Keratinocyte (primary cell): Measurements from ENCODE around the gene CFAP61. TPM values are rescaled to one million over a fixed set of nuclear protein-coding genes. Genes with fewer than 3 reads are reported as not detected.

Experiments used
- DNase-seq: peaks from one replicate; pipeline ENCODE4 v3.0.0-alpha.2; 2011; ENCODE audit warnings: low read depth, missing footprints, low spot score
- FAIRE-seq: peaks from 2 replicates; lab custom pipeline; 2011; peaks lifted over from hg19 to GRCh38; lab: Jason Lieb, UNC
- H2AFZ ChIP-seq: 2 replicates; pipeline ENCODE4 v1.6.0; 2012; ENCODE audit warnings: low read length, control low read depth, inconsistent platforms; ENCODE audit not compliant: control insufficient read depth
- H3K27ac ChIP-seq: 2 replicates; pipeline ENCODE4 v1.5.1; 2011; ENCODE audit warnings: low read length; ENCODE audit not compliant: control insufficient read depth, insufficient read depth
- H3K27me3 ChIP-seq: 3 replicates; pipeline ENCODE4 v1.6.0; 2011; ENCODE audit warnings: low read length; ENCODE audit not compliant: control insufficient read depth, insufficient read depth; ENCODE audit errors: extremely low read depth
- H3K36me3 ChIP-seq, 2 experiments: 2 replicates in 1 of 2; 3 replicates in 1 of 2; pipeline ENCODE4 v1.5.1; 2011; ENCODE audit warnings: low read length in 2 of 2, mild to moderate bottlenecking in 1 of 2; ENCODE audit not compliant: control insufficient read depth in 2 of 2, insufficient read depth in 2 of 2; ENCODE audit errors: extremely low read depth in 1 of 2
- H3K4me1 ChIP-seq: 3 replicates; pipeline ENCODE4 v1.5.1; 2011; ENCODE audit warnings: low read length; ENCODE audit not compliant: control insufficient read depth, insufficient read depth; ENCODE audit errors: extremely low read depth
- H3K4me2 ChIP-seq: 3 replicates; pipeline ENCODE4 v1.6.0; 2011; ENCODE audit warnings: low read depth, low read length; ENCODE audit not compliant: control insufficient read depth, insufficient read depth; ENCODE audit errors: extremely low read depth
- H3K4me3 ChIP-seq, 3 experiments: fragments of 200-600 bp in 1 of 3; sonication (generic) in 1 of 3; 2 replicates in 2 of 3; 3 replicates in 1 of 3; pipeline ENCODE4 v1.5.1; 2011 to 2016; ENCODE audit warnings: low read length in 3 of 3, mild to moderate bottlenecking in 3 of 3, control low read depth in 2 of 3, inconsistent platforms in 1 of 3, low read depth in 1 of 3, mixed read lengths in 1 of 3, mixed run types in 1 of 3, moderate library complexity in 1 of 3; ENCODE audit not compliant: control insufficient read depth in 2 of 3, insufficient read depth in 2 of 3; ENCODE audit errors: extremely low read depth in 1 of 3
- H3K79me2 ChIP-seq: 2 replicates; pipeline ENCODE4 v1.6.0; 2012; ENCODE audit warnings: low read length; ENCODE audit not compliant: control insufficient read depth, insufficient read depth
- H3K9ac ChIP-seq: 3 replicates; pipeline ENCODE4 v1.6.0; 2011; ENCODE audit warnings: low read length; ENCODE audit not compliant: control insufficient read depth, insufficient read depth; ENCODE audit errors: extremely low read depth
- H3K9me1 ChIP-seq: 3 replicates; pipeline ENCODE4 v1.6.0; 2011; ENCODE audit warnings: low read length; ENCODE audit not compliant: control insufficient read depth, insufficient read depth; ENCODE audit errors: extremely low read depth
- H3K9me3 ChIP-seq: 2 replicates; pipeline ENCODE4 v1.5.1; 2012; ENCODE audit warnings: low read depth, low read length; ENCODE audit not compliant: control insufficient read depth
- H4K20me1 ChIP-seq: 3 replicates; pipeline ENCODE4 v1.6.0; 2011; ENCODE audit warnings: low read length; ENCODE audit not compliant: control insufficient read depth, insufficient read depth; ENCODE audit errors: extremely low read depth
- CTCF ChIP-seq, 3 experiments: IDR thresholded peaks in 1 of 3; conservative IDR thresholded peaks in 1 of 3; optimal IDR thresholded peaks in 1 of 3; 2 replicates in 2 of 3; 3 replicates in 1 of 3; pipeline versions ENCODE3 to v1.5.1; 2011; ENCODE audit warnings: low read length in 3 of 3, mild to moderate bottlenecking in 3 of 3, moderate library complexity in 2 of 3, control low read depth in 1 of 3, inconsistent platforms in 1 of 3; ENCODE audit not compliant: insufficient read depth in 2 of 3; ENCODE audit errors: extremely low read depth in 1 of 3
- EZH2 ChIP-seq: IDR thresholded peaks from one replicate; pipeline ENCODE4 v1.6.1; 2012; ENCODE audit warnings: inconsistent platforms, mild to moderate bottlenecking, low read length, moderate library complexity
- dilution Hi-C: fragments of 300-500 bp; cut with MboI; formaldehyde crosslinking; loops from one replicate; pipeline ENCODE4 v1.7.0; 2020; ENCODE audit warnings: low sequenced_read_pairs; ENCODE audit not compliant: extremely low pct_ligation_motif_present
- polyA plus RNA-seq, 5 experiments: library from polyadenylated mRNA; depleted of rRNA in 3 of 5; stranded (reverse) in 3 of 5; stranded (forward) in 1 of 5; unstranded in 1 of 5; fragments of >200 nt; gene quantifications; 1 replicate in 1 of 5; 2 replicates in 3 of 5; 3 replicates in 1 of 5; pipeline versions ENCODE4 v1.2.1 to v1.2.3, GENCODE V29; 2011 to 2012; ENCODE audit warnings: missing spikeins in 2 of 5, low read depth in 1 of 5, low replicate concordance in 1 of 5

The CFAP61 gene
- polyA plus RNA-seq, 1 donor (not counting 4 experiments of a cell fraction or from before 2014, with no cell fraction given) = 0.25 TPM

- Histone ChIP-seq H3K36me3 (no peaks in the 10 kb centered on the region), H3K79me2 (no peaks in the 10 kb centered on the region), H3K4me3 (no peak overlapping the region), H3K27me3 (no peaks in the 10 kb centered on the region), H2AFZ (no peak overlapping the region), H3K27ac (no peak overlapping the region), H3K9me3 (no peaks in the 10 kb centered on the region), H3K4me2 (no peak overlapping the region), H3K9me1 (no peaks in the 10 kb centered on the region), H3K4me1 (no peaks in the 10 kb centered on the region), H3K9ac (no peak overlapping the region), H4K20me1 (no peaks in the 10 kb centered on the region)
- no peak for DNase-seq
- dilution Hi-C loops = no loop called here
- no peak for TF ChIP-seq EZH2
- TF ChIP-seq CTCF (optimal IDR thresholded peaks at IDR 0.05 in 1 of 3, IDR thresholded peaks at IDR 0.05 in 1 of 3, conservative IDR thresholded peaks at IDR 0.05 in 1 of 3; ENCODE audit: extremely low read depth in 1 of 3, insufficient read depth in 2 of 3, low read length in 3 of 3) = no peak
- FAIRE-seq = no peak
Observed at GRCh38 chr20:20227013-20227571, 174.8 kb downstream of the CFAP61 start.

- no peak for FAIRE-seq
- no peaks in the 10 kb centered on the region for H3K9me1 ChIP-seq
- no peak overlapping the region for H3K4me3 ChIP-seq
- no peak for TF ChIP-seq CTCF (optimal IDR thresholded peaks at IDR 0.05 in 1 of 3, IDR thresholded peaks at IDR 0.05 in 1 of 3, conservative IDR thresholded peaks at IDR 0.05 in 1 of 3; ENCODE audit: extremely low read depth in 1 of 3, insufficient read depth in 2 of 3, low read length in 3 of 3)
- TF ChIP-seq EZH2 = no peak
- no peak overlapping the region for H3K4me2 ChIP-seq
- H3K36me3 ChIP-seq = no peaks in the 10 kb centered on the region
- H3K79me2 ChIP-seq = no peaks in the 10 kb centered on the region
- H3K27ac ChIP-seq = no peak overlapping the region
- H3K27me3 ChIP-seq = no peaks in the 10 kb centered on the region
- no peaks in the 10 kb centered on the region for H4K20me1 ChIP-seq
- no peaks in the 10 kb centered on the region for H3K4me1 ChIP-seq
- no peak for DNase-seq
- H2AFZ ChIP-seq = no peak overlapping the region
- H3K9me3 ChIP-seq = no peaks in the 10 kb centered on the region
- dilution Hi-C loops = no loop called here
- no peak overlapping the region for H3K9ac ChIP-seq
Observed at GRCh38 chr20:20228351-20228750, 176.0 kb downstream of the CFAP61 start.
